Gastroesophageal sphincter (tissue), 4 donors: ENCODE measurements around the gene LAMA4. TPM values are rescaled to one million over a fixed set of nuclear protein-coding genes. Genes with fewer than 3 reads are reported as not detected.

Experiments
- ATAC-seq: fragments of 150-250 bp; one replicate; pipeline ENCODE4 v1.9.1; 2016; ENCODE audit warnings: mild to moderate bottlenecking, moderate library complexity
- H3K27ac ChIP-seq, 4 donors: fragments of 200-600 bp; sonication (generic) in 3 of 4; 1 replicate in 3 of 4; 2 replicates in 1 of 4; pipeline ENCODE4 v1.5.1; 2016 to 2019
- H3K27me3 ChIP-seq: fragments of 200-600 bp; sonication (generic); one replicate; pipeline ENCODE4 v1.5.1; 2019
- H3K36me3 ChIP-seq, 2 donors: fragments of 200-600 bp; sonication (generic); one replicate each; pipeline ENCODE4 v1.5.1; 2019; ENCODE audit warnings: control low read depth in 1 of 2
- H3K4me1 ChIP-seq, 3 donors: fragments of 200-600 bp; sonication (generic); 1 replicate in 2 of 3; 2 replicates in 1 of 3; pipeline ENCODE4 v1.5.1; 2016 to 2019; ENCODE audit warnings: control low read depth in 2 of 3
- H3K4me3 ChIP-seq, 2 donors: fragments of 200-600 bp; sonication (generic); one replicate each; pipeline ENCODE4 v1.5.1; 2019; ENCODE audit warnings: mild to moderate bottlenecking in 1 of 2, moderate library complexity in 1 of 2
- H3K9me3 ChIP-seq, 3 donors: fragments of 200-600 bp; sonication (generic); one replicate each; pipeline ENCODE4 v1.5.1; 2017 to 2019; ENCODE audit warnings: control low read depth in 2 of 3
- EP300 ChIP-seq: sonication (generic); formaldehyde crosslinking; IDR thresholded peaks from one replicate; pipeline ENCODE4 v1.6.1; 2017; ENCODE audit warnings: antibody characterized with exemption, mild to moderate bottlenecking
- POLR2A ChIP-seq, 2 donors: fragments of 450-650 bp; IDR thresholded peaks; one replicate each; pipeline ENCODE4 v1.6.1; 2017; ENCODE audit warnings: antibody characterized with exemption in 2 of 2, mild to moderate bottlenecking in 2 of 2, moderate library complexity in 1 of 2
- POLR2AphosphoS5 ChIP-seq: sonication (generic); formaldehyde crosslinking; IDR thresholded peaks from one replicate; pipeline ENCODE4 v1.6.1; 2017; ENCODE audit warnings: antibody characterized with exemption
- WGBS, 2 donors: methylation state at CpG; one replicate each; pipeline ENCODE4 v1.1.5; 2018; ENCODE audit warnings: low coverage in 1 of 2; 5-methylcytosine and 5-hydroxymethylcytosine counted together
- total RNA-seq, 4 donors: library from RNA; depleted of rRNA; stranded (reverse); fragments of >200 nt; gene quantifications; one replicate each; pipeline ENCODE4 v1.1.0, GENCODE V29; 2016
- TF ChIP-seq, protein P1 (sequence below), 4 experiments: fragments of 200-600 bp in 2 of 4; fragments of 450-650 bp in 2 of 4; sonication (generic) in 1 of 4; IDR thresholded peaks; one replicate each; pipeline ENCODE4 v1.5.1; 2017 to 2019; ENCODE audit warnings: antibody characterized with exemption in 4 of 4, mild to moderate bottlenecking in 2 of 4, moderate library complexity in 2 of 4

LAMA4 gene
- total RNA-seq, 4 donors from 2014 or later: 240 to 305 (median 265) TPM

DNA sequence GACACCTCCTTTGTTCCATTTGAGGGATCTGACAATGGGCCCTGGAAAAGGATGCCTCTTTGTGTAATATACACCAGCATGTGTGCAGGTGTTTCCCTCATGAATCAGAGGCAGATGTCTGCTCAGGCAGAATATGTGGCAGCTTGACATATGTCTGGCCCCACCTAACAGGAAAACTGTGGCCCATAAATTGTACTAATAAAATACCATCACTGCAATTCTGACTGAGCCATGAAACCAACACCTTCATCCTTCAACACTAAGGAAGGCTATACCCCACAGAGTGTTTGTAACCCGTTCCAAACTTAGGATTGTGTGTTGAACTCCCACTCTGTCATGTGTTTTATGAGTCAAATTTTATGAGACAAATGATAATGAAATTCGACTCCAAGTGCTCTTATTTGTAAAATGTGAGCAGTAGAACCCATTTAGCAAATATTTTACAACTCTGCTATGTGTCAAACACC is 22.7 kb downstream of the LAMA4 start:
- 10% methylated on average over 2 of the region's 2 CpGs for WGBS, 2 donors
- Histone ChIP-seq H3K27me3 (no peaks in the 10 kb centered on the region), H3K27ac (peak overlapping the region; percentile 81 to 99 (median 87)), H3K4me1 (peaks cover 35 to 98% (median 55%) of the 10 kb centered on the region in 3 donors), H3K4me3 (no peak overlapping the region), H3K36me3 (peaks cover 0 to 4% of the 10 kb centered on the region in 2 donors), H3K9me3 (no peaks in the 10 kb centered on the region)
- peak; percentile 8 for ATAC-seq
- no peak for TF ChIP-seq POLR2AphosphoS5
- TF ChIP-seq POLR2A (IDR thresholded peaks at IDR 0.05): no peak
- no peak for TF ChIP-seq EP300
- TF ChIP-seq, protein P1, sequence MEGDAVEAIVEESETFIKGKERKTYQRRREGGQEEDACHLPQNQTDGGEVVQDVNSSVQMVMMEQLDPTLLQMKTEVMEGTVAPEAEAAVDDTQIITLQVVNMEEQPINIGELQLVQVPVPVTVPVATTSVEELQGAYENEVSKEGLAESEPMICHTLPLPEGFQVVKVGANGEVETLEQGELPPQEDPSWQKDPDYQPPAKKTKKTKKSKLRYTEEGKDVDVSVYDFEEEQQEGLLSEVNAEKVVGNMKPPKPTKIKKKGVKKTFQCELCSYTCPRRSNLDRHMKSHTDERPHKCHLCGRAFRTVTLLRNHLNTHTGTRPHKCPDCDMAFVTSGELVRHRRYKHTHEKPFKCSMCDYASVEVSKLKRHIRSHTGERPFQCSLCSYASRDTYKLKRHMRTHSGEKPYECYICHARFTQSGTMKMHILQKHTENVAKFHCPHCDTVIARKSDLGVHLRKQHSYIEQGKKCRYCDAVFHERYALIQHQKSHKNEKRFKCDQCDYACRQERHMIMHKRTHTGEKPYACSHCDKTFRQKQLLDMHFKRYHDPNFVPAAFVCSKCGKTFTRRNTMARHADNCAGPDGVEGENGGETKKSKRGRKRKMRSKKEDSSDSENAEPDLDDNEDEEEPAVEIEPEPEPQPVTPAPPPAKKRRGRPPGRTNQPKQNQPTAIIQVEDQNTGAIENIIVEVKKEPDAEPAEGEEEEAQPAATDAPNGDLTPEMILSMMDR (IDR thresholded peaks at IDR 0.05): no peak

GRCh38 chr6:112231164-112231563 is 23.2 kb downstream of the LAMA4 start:
- Histone ChIP-seq H3K4me1 (peaks cover 32 to 98% (median 58%) of the 10 kb centered on the region in 3 donors), H3K27me3 (no peaks in the 10 kb centered on the region), H3K4me3 (no peak overlapping the region), H3K36me3 (peaks cover 0 to 4% of the 10 kb centered on the region in 2 donors), H3K9me3 (no peaks in the 10 kb centered on the region), H3K27ac (peak overlapping the region; percentile 81 to 99 (median 87))
- TF ChIP-seq POLR2AphosphoS5: no peak
- TF ChIP-seq POLR2A (IDR thresholded peaks at IDR 0.05): no peak
- TF ChIP-seq, protein P1 (IDR thresholded peaks at IDR 0.05): no peak
- no peak for TF ChIP-seq EP300
- ATAC-seq: no peak
- WGBS, 2 donors: 33 to 36% methylated on average over 1 of the region's 1 CpG

DNA sequence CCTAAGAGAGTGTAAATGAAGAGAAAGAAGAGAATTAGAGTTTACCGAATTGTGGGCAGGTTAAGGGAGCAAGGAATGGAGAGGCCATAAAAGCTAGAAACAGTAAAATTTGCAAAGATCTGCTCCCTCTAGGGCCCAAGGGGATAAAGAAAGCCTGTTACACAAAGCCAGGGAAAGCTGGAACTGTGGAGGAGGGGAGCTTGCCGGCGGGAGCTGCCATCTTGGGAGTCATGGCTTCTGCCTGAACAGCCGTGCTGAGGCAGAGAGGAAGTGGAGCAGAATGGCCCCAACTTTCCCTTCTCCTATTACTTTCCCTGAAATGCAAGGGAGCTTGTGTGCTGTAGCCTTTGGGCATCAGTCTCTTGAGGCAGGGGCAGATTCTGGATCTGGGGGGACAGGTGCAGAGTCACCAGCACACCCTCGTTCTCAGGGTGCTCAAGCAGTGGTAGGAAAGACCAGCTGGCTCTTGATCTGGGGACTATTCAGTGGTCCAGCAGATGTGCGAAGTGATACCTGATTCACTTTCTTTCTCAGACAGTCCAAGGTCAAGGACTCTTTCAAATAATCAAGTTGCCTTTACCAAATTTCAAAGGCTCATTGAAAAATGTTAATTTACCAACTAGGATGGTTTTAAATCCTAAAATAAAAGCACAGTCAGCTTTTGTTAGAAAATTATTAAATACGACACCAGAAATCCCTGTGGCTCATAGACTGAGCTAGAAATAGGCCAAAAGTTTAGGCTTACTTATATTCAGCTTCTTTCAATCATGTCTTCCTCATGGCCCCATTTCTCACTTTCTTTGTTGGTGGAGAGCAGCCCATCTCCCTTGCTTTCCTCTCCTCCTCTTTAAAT is 25.7 kb downstream of the LAMA4 start:
- WGBS, 2 donors: 93% methylated on average over 3 to 7 of the region's 7 CpGs
- Histone ChIP-seq H3K4me1 (peaks cover 32 to 97% (median 49%) of the 10 kb centered on the region in 3 donors), H3K9me3 (no peaks in the 10 kb centered on the region), H3K4me3 (no peak overlapping the region), H3K27ac (peak overlapping the region; percentile 80 to 98 (median 84)), H3K27me3 (no peaks in the 10 kb centered on the region), H3K36me3 (peaks cover 0 to 4% of the 10 kb centered on the region in 2 donors)
- TF ChIP-seq EP300: no peak
- TF ChIP-seq, protein P1 (IDR thresholded peaks at IDR 0.05): no peak
- TF ChIP-seq POLR2AphosphoS5: no peak
- no peak for TF ChIP-seq POLR2A (IDR thresholded peaks at IDR 0.05)
- no peak for ATAC-seq

DNA sequence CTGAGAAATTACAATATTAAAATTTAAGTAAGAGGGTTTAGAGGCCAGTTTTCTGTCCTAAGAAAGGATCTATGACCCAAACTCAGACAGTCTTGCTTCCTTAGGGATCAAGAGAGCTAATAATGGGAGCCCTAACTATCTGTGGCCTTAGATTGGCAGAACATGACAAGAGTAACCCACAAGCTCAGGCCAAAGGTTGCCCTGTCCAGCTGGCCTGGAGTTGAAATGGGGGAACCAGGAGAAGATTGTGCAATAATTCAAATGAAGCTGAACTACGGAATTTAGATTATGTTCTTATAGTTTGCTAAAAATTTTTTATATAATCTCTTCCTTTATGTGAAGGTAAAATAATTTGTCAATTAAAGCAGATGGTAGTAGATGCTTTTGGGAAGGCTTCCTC is 26.4 kb downstream of the LAMA4 start:
- no peak for TF ChIP-seq POLR2A (IDR thresholded peaks at IDR 0.05)
- TF ChIP-seq, protein P1 (IDR thresholded peaks at IDR 0.05): no peak
- H3K4me1 ChIP-seq: peaks cover 37 to 96% (median 47%) of the 10 kb centered on the region in 3 donors
- no peaks in the 10 kb centered on the region for H3K27me3 ChIP-seq
- no peak for ATAC-seq
- 40 to 78% methylated on average over 1 of the region's 1 CpG for WGBS, 2 donors
- peaks cover 0 to 4% of the 10 kb centered on the region in 2 donors for H3K36me3 ChIP-seq
- peak overlapping the region; percentile 77 to 98 (median 84) for H3K27ac ChIP-seq
- no peaks in the 10 kb centered on the region for H3K9me3 ChIP-seq
- no peak overlapping the region for H3K4me3 ChIP-seq
